Cardiac septum (tissue), 1 donor: ENCODE measurements around the gene RCOR2. TPM values are rescaled to one million over a fixed set of nuclear protein-coding genes. Genes with fewer than 3 reads are reported as not detected.
A peak's percentile ranks its signal among the peaks of the same experiment; 100 is the strongest.

Source experiments
- DNase-seq: peaks from one replicate; pipeline ENCODE4 v3.0.0-alpha.2; 2020; ENCODE audit warnings: low spot score
- intact Hi-C: fragments of 100-400 bp; cut with DNase I; formaldehyde crosslinking; loops from one replicate; pipeline ENCODE4 v1.14.0; 2022
- total RNA-seq: library from RNA; stranded (reverse); fragmentation: NEBNext Ultra II Directional; extraction: Animal tissue kit (Norgen Biotek cat#: 25700); gene quantifications from one replicate; pipeline ENCODE4 v1.2.1, GENCODE V29; 2021
- donor health status: DM: no; HTN: no; CAD: no.

Gene RCOR2
- total RNA-seq, 1 donor from 2014 or later = 4.8 TPM

GRCh38 chr11:63884196-63884932 is 32.6 kb downstream of the RCOR2 start:
- DNase-seq = no peak
- intact Hi-C loops = no loop called here

GRCh38 chr11:63883791-63884190 is 33.2 kb downstream of the RCOR2 start:
- intact Hi-C loops = no loop called here
- no peak for DNase-seq

- intact Hi-C loops = no loop called here
- DNase-seq = no peak
Observed at GRCh38 chr11:63882555-63883242, 34.3 kb downstream of the RCOR2 start.

GRCh38 chr11:63880403-63880790 is 36.6 kb downstream of the RCOR2 start:
- intact Hi-C loops = no loop called here

GRCh38 chr11:63879598-63880402 is 37.2 kb downstream of the RCOR2 start:
- intact Hi-C loops = no loop called here
- DNase-seq = no peak

More at GRCh38 chr11:63880403-63880790, 36.6 kb downstream of the RCOR2 start:
- DNase-seq = no peak

GRCh38 chr11:63877658-63878241 is 39.2 kb downstream of the RCOR2 start:
- intact Hi-C loops = no loop called here
- DNase-seq = no peak

- intact Hi-C loops = no loop called here
Observed at GRCh38 chr11:63876616-63877015, 40.3 kb downstream of the RCOR2 start.

GRCh38 chr11:63875506-63876065 is 41.4 kb downstream of the RCOR2 start:
- DNase-seq = no peak
- intact Hi-C loops = no loop called here

More at GRCh38 chr11:63876616-63877015, 40.3 kb downstream of the RCOR2 start:
- no peak for DNase-seq

GRCh38 chr11:63874511-63874910 is 42.5 kb downstream of the RCOR2 start:
- DNase-seq = no peak

GRCh38 chr11:63873311-63873710 is 43.7 kb downstream of the RCOR2 start:
- intact Hi-C loops = loop anchor here (2.0 kb wide), 1 partner anchor 45 kb away; no protein-coding TSS in a partner anchor
- DNase-seq = no peak

More at GRCh38 chr11:63874511-63874910, 42.5 kb downstream of the RCOR2 start:
- intact Hi-C loops = no loop called here

GRCh38 chr11:63872800-63873197 is 44.2 kb downstream of the RCOR2 start:
- intact Hi-C loops = loop anchor here (2.0 kb wide), 1 partner anchor 46 kb away; no protein-coding TSS in a partner anchor
- DNase-seq = no peak

- intact Hi-C loops = loop anchor here (2.0 kb wide), 1 partner anchor 47 kb away; no protein-coding TSS in a partner anchor
- peak; percentile 93 for DNase-seq
Observed at GRCh38 chr11:63871962-63872799, 44.8 kb downstream of the RCOR2 start.

GRCh38 chr11:63870351-63871140 is 46.4 kb downstream of the RCOR2 start:
- intact Hi-C loops = no loop called here
- no peak for DNase-seq

GRCh38 chr11:63869683-63870082 is 47.3 kb downstream of the RCOR2 start:
- no peak for DNase-seq
- intact Hi-C loops = loop anchor here (2.0 kb wide), 1 partner anchor 29 kb away; no protein-coding TSS in a partner anchor

GRCh38 chr11:63869171-63869591 is 47.8 kb downstream of the RCOR2 start:
- intact Hi-C loops = loop anchor here (2.0 kb wide), 1 partner anchor 28 kb away; no protein-coding TSS in a partner anchor
- no peak for DNase-seq

- no peak for DNase-seq
- intact Hi-C loops = loop anchor here (2.0 kb wide), 1 partner anchor 28 kb away; no protein-coding TSS in a partner anchor
Observed at GRCh38 chr11:63868399-63869064, 48.4 kb downstream of the RCOR2 start.

- DNase-seq = no peak
- intact Hi-C loops = no loop called here
Observed at GRCh38 chr11:63867511-63867910, 49.5 kb downstream of the RCOR2 start.
